Neuronal stem cell (in vitro differentiated cells): ENCODE measurements around the gene RUVBL2.
A peak's percentile ranks its signal among the peaks of the same experiment; 100 is the strongest.

Source experiments
- DNase-seq: peaks from one replicate; pipeline ENCODE4 v3.0.0-alpha.2; 2013; ENCODE audit warnings: low spot score
- H2AFZ ChIP-seq: one replicate; pipeline ENCODE4 v1.6.1; 2013; ENCODE audit warnings: mild to moderate bottlenecking, low read length, inconsistent platforms
- H2AK5ac ChIP-seq: 2 replicates; pipeline ENCODE4 v1.6.1; 2013; ENCODE audit warnings: low read depth, mild to moderate bottlenecking, inconsistent platforms, low read length, moderate library complexity, mixed read lengths
- H2BK120ac ChIP-seq: 2 replicates; pipeline ENCODE4 v1.6.1; 2013; ENCODE audit warnings: low read depth, mild to moderate bottlenecking, inconsistent platforms, low read length, moderate library complexity, mixed read lengths
- H2BK12ac ChIP-seq: one replicate; pipeline ENCODE4 v1.6.1; 2013; ENCODE audit warnings: low read length, inconsistent platforms
- H2BK15ac ChIP-seq: 2 replicates; pipeline ENCODE4 v1.6.1; 2013; ENCODE audit warnings: mild to moderate bottlenecking, low read length, inconsistent platforms, mixed read lengths
- H2BK5ac ChIP-seq: one replicate; pipeline ENCODE4 v1.6.1; 2013; ENCODE audit warnings: inconsistent platforms, mild to moderate bottlenecking, low read length, moderate library complexity
- H3K14ac ChIP-seq: one replicate; pipeline ENCODE4 v1.6.1; 2013; ENCODE audit warnings: low read length, inconsistent platforms
- H3K18ac ChIP-seq: 2 replicates; pipeline ENCODE4 v1.6.1; 2013; ENCODE audit warnings: low read length, inconsistent platforms
- H3K23ac ChIP-seq: 2 replicates; pipeline ENCODE4 v1.6.1; 2013; ENCODE audit warnings: low read depth, mild to moderate bottlenecking, mixed read lengths, low read length, inconsistent platforms; ENCODE audit not compliant: poor library complexity
- H3K27ac ChIP-seq: replicated peaks from 3 replicates; pipeline ENCODE4 v1.5.1; 2013; ENCODE audit warnings: low read length, inconsistent platforms
- H3K27me3 ChIP-seq, 3 experiments: 2 replicates each; pipeline ENCODE4 v1.6.1; 2013; ENCODE audit warnings: low read length in 3 of 3, mild to moderate bottlenecking in 2 of 3, inconsistent platforms in 1 of 3, low read depth in 1 of 3, mixed read lengths in 1 of 3, moderate library complexity in 1 of 3; ENCODE audit not compliant: control insufficient read depth in 3 of 3, insufficient read depth in 3 of 3
- H3K36me3 ChIP-seq, 2 donors: replicated peaks in 1 of 2; 2 replicates each; pipeline ENCODE4 v1.6.1; 2013; ENCODE audit warnings: low read length in 2 of 2; ENCODE audit not compliant: control insufficient read depth in 2 of 2, insufficient read depth in 2 of 2
- H3K4ac ChIP-seq: 2 replicates; pipeline ENCODE4 v1.6.1; 2013; ENCODE audit warnings: inconsistent platforms, mild to moderate bottlenecking, low read length, moderate library complexity
- H3K4me1 ChIP-seq, 2 donors: 1 replicate in 1 of 2; 2 replicates in 1 of 2; pipeline ENCODE4 v1.6.1; 2013; ENCODE audit warnings: low read length in 2 of 2, low read depth in 1 of 2; ENCODE audit not compliant: control insufficient read depth in 2 of 2, insufficient read depth in 1 of 2
- H3K4me2 ChIP-seq: one replicate; pipeline ENCODE4 v1.6.1; 2013; ENCODE audit warnings: mild to moderate bottlenecking, low read length, inconsistent platforms; ENCODE audit not compliant: insufficient read depth, poor library complexity, severe bottlenecking
- H3K4me3 ChIP-seq, 2 donors: 2 replicates each; pipeline ENCODE4 v1.5.1; 2013; ENCODE audit warnings: low read length in 2 of 2, mild to moderate bottlenecking in 2 of 2, inconsistent platforms in 1 of 2, moderate library complexity in 1 of 2
- H3K79me1 ChIP-seq: one replicate; pipeline ENCODE4 v1.6.1; 2013; ENCODE audit warnings: low read depth, mild to moderate bottlenecking, inconsistent platforms, low read length, moderate library complexity
- H3K9ac ChIP-seq: one replicate; pipeline ENCODE4 v1.6.1; 2013; ENCODE audit warnings: mild to moderate bottlenecking, low read depth, low read length, inconsistent platforms; ENCODE audit not compliant: poor library complexity
- H3K9me3 ChIP-seq, 2 donors: replicated peaks in 1 of 2; 2 replicates each; pipeline versions ENCODE3 to v1.6.1; 2013; ENCODE audit warnings: low read length in 2 of 2, mild to moderate bottlenecking in 2 of 2, inconsistent platforms in 1 of 2, low read depth in 1 of 2, mixed read lengths in 1 of 2, moderate library complexity in 1 of 2; ENCODE audit not compliant: control insufficient read depth in 2 of 2, insufficient read depth in 1 of 2
- H4K8ac ChIP-seq: one replicate; pipeline ENCODE4 v1.6.1; 2013; ENCODE audit warnings: low read depth, mild to moderate bottlenecking, inconsistent platforms, low read length, moderate library complexity
- H4K91ac ChIP-seq: one replicate; pipeline ENCODE4 v1.6.1; 2013; ENCODE audit warnings: low read length, low read depth, mild to moderate bottlenecking, inconsistent platforms; ENCODE audit not compliant: poor library complexity
- WGBS, 2 donors: extraction: QIAGEN DNeasy Blood & Tissue Kit; methylation state at CpG; one replicate each; pipeline ENCODE4 v1.1.7; 2013; ENCODE audit warnings: missing lambda C conversion rate in 2 of 2, mixed read lengths in 1 of 2; ENCODE audit not compliant: insufficient read length in 2 of 2, insufficient replicate concordance in 1 of 2; ENCODE audit errors: extremely low coverage in 2 of 2; 5-methylcytosine and 5-hydroxymethylcytosine counted together

Gene RUVBL2

DNA sequence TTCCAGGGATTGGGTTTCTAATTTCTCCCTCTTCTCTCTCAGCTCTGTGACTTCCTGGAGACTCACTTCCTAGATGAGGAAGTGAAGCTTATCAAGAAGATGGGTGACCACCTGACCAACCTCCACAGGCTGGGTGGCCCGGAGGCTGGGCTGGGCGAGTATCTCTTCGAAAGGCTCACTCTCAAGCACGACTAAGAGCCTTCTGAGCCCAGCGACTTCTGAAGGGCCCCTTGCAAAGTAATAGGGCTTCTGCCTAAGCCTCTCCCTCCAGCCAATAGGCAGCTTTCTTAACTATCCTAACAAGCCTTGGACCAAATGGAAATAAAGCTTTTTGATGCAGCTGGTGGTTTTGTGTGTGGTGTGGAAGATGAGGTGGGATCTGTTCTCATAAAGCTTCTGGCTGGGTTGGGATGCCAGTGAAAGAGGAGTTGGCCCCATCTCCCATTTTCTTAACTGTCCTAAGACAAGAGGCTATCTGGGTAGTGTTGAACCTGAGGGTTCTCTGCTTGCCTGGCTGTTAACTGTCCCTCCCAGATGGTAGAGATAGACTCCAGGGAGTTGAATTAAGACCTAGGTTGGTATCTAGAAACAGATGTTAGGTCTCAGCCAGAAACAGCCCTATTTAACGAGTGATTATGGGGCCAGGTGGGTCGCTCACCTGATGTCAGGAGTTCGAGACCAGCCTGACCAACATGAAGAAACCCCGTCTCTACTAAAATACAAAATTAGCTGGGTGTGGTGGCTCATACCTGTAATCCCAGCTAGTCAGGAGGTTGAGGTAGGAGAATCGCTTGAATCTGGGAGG lies 26.9 kb upstream of the RUVBL2 start:
- no peak overlapping the region for H3K14ac ChIP-seq
- no peak overlapping the region for H2BK120ac ChIP-seq
- H3K23ac ChIP-seq: no peak overlapping the region
- WGBS, 2 donors: no CpG with 5 or more reads among the region's 10 CpGs
- H3K36me3 ChIP-seq: peaks cover 23 to 52% of the 10 kb centered on the region in 2 donors
- H2BK15ac ChIP-seq: no peak overlapping the region
- H3K79me1 ChIP-seq: peaks cover 3% of the 10 kb centered on the region
- H3K4ac ChIP-seq: no peak overlapping the region
- H4K91ac ChIP-seq: no peak overlapping the region
- no peak overlapping the region for H3K27ac ChIP-seq
- no peak overlapping the region for H4K8ac ChIP-seq
- peak overlapping the region; percentile 63 to 95 for H3K4me3 ChIP-seq
- H2BK12ac ChIP-seq: no peak overlapping the region
- DNase-seq: no peak
- no peak overlapping the region for H3K18ac ChIP-seq
- no peaks in the 10 kb centered on the region for H3K27me3 ChIP-seq
- no peak overlapping the region for H3K9ac ChIP-seq
- peaks cover 17 to 25% of the 10 kb centered on the region in 2 donors for H3K4me1 ChIP-seq
- peak overlapping the region; percentile 26 for H3K4me2 ChIP-seq
- H2AFZ ChIP-seq: no peak overlapping the region
- no peak overlapping the region for H2AK5ac ChIP-seq
- H2BK5ac ChIP-seq: no peak overlapping the region
- peaks cover 0 to 8% of the 10 kb centered on the region in 2 donors for H3K9me3 ChIP-seq

DNA sequence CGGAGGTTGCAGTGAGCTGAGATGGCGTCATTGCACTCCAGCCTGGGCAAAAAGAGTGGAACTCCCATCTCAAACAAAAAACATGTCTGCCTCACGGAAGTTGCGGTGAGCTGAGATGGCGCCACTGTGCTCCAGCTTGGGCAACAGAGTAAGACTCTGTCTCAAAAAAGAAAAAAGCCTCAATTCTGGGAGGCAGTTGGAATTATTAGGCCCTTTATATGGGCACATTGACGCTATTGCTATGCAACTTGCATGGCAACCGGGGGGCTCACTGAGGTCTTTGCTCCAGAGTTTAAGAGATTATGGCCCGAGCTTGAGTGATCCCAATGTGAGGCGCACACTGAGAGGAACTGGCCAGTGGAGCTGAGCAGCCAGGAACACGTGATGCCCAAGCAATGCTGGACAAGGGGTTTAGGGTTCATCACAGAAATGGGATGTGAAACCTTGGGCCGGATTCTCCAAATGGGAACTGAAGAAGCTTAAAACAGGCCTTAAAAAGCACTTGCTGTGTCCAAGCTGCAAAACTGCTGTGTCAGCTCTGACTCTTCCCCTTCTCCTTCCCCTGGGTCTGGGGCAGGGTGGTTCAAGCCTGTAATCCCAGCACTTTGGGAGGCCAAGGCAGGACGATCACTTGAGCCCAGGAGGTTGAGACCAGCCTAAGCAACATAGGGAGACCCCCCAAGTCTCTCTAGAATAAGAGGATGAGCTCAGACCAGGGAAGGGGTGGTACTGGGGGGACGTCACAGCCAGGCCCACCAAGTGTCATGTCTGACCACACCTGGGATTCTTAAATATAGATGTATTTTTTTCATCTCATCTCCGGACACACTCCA lies 26.1 kb upstream of the RUVBL2 start:
- H3K23ac ChIP-seq: peak overlapping the region; percentile 75
- H2BK5ac ChIP-seq: no peak overlapping the region
- no peak overlapping the region for H2BK120ac ChIP-seq
- H4K91ac ChIP-seq: no peak overlapping the region
- peaks cover 17 to 18% of the 10 kb centered on the region in 2 donors for H3K4me1 ChIP-seq
- no CpG with 5 or more reads among the region's 14 CpGs for WGBS, 2 donors
- peaks cover 0 to 8% of the 10 kb centered on the region in 2 donors for H3K9me3 ChIP-seq
- H4K8ac ChIP-seq: no peak overlapping the region
- H2BK15ac ChIP-seq: no peak overlapping the region
- H3K14ac ChIP-seq: no peak overlapping the region
- H3K4me2 ChIP-seq: no peak overlapping the region
- DNase-seq: no peak
- H3K9ac ChIP-seq: peak overlapping the region; percentile 51
- peaks cover 23 to 55% of the 10 kb centered on the region in 2 donors for H3K36me3 ChIP-seq
- no peak overlapping the region for H2AK5ac ChIP-seq
- H3K18ac ChIP-seq: no peak overlapping the region
- H3K4ac ChIP-seq: no peak overlapping the region
- peaks cover 3% of the 10 kb centered on the region for H3K79me1 ChIP-seq
- peak overlapping the region; percentile 6 for H3K27ac ChIP-seq
- H2BK12ac ChIP-seq: no peak overlapping the region
- no peaks in the 10 kb centered on the region for H3K27me3 ChIP-seq
- no peak overlapping the region for H3K4me3 ChIP-seq
- no peak overlapping the region for H2AFZ ChIP-seq

DNA sequence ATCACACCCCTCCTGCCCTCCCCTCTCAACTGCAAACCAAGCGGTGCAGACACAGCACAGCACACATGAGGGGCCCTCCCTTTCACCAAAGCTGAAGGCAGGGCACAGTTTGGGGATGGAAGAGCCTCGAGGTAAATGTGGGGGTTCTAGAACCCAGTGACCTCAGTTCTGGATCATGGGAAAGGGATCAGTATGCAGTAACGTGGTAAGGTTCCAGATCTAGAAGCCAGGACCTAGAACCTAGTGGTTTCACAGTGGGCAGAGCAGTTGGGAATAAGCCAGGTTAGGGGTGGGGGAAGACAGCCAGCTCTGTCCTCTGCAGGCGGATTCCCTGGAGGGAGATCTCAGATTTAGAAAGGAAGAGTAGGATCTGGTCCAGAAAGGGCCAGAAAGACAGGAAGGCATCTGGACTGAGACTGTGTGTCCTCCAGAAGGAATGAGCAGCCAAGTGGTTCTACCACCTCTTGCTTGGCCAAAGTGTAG lies 25.5 kb upstream of the RUVBL2 start:
- Histone ChIP-seq H2AFZ (no peak overlapping the region), H3K27me3 (no peaks in the 10 kb centered on the region), H4K8ac (no peak overlapping the region), H3K9me3 (peaks cover 0 to 8% of the 10 kb centered on the region in 2 donors), H3K27ac (no peak overlapping the region), H2BK5ac (no peak overlapping the region), H3K4me3 (no peak overlapping the region), H2BK15ac (no peak overlapping the region), H2AK5ac (no peak overlapping the region), H3K23ac (peak overlapping the region; percentile 75), H3K79me1 (peaks cover 3% of the 10 kb centered on the region), H2BK12ac (no peak overlapping the region), H3K4me2 (no peak overlapping the region), H3K14ac (no peak overlapping the region), H3K4ac (no peak overlapping the region), H3K9ac (no peak overlapping the region), H4K91ac (no peak overlapping the region), H3K18ac (no peak overlapping the region), H3K4me1 (peaks cover 14% of the 10 kb centered on the region in 2 donors), H3K36me3 (peaks cover 25 to 61% of the 10 kb centered on the region in 2 donors), H2BK120ac (no peak overlapping the region)
- no peak for DNase-seq
- no CpG with 5 or more reads among the region's 4 CpGs for WGBS, 2 donors

DNA sequence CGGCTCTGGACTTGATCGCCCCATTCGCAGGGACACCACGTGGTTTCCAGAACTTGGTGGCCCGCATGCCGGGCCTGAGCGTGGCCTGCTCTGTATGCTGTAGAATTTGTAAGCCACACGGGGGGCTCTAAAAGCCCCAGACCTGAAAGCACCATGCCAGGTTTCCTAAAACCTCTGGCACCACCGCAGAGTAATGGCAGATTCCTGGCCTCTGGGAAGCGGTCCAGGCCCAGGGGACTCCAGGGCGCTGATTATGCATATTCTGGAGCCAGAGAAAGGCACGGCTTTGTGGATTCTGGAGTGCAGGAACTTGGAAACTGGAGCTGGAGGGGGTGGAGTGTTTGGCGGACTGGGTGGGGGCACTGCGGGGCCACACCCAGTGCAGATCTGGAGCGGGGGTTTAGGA lies 24.9 kb upstream of the RUVBL2 start:
- Histone ChIP-seq H2AK5ac (no peak overlapping the region), H2BK5ac (no peak overlapping the region), H3K4me3 (no peak overlapping the region), H3K9ac (no peak overlapping the region), H3K18ac (no peak overlapping the region), H4K91ac (no peak overlapping the region), H3K36me3 (peaks cover 27 to 65% of the 10 kb centered on the region in 2 donors), H3K14ac (no peak overlapping the region), H3K27me3 (no peaks in the 10 kb centered on the region), H3K79me1 (peaks cover 3% of the 10 kb centered on the region), H4K8ac (no peak overlapping the region), H3K9me3 (peaks cover 0 to 8% of the 10 kb centered on the region in 2 donors), H3K4me1 (peaks cover 8 to 11% of the 10 kb centered on the region in 2 donors), H3K4ac (no peak overlapping the region), H2BK120ac (no peak overlapping the region), H3K27ac (no peak overlapping the region), H3K4me2 (no peak overlapping the region), H2BK12ac (no peak overlapping the region), H2BK15ac (no peak overlapping the region), H3K23ac (no peak overlapping the region), H2AFZ (no peak overlapping the region)
- WGBS, 2 donors: no CpG with 5 or more reads among the region's 15 CpGs
- DNase-seq: no peak
